ENCODE data around the gene TNS4.

The TNS4 gene

DNA sequence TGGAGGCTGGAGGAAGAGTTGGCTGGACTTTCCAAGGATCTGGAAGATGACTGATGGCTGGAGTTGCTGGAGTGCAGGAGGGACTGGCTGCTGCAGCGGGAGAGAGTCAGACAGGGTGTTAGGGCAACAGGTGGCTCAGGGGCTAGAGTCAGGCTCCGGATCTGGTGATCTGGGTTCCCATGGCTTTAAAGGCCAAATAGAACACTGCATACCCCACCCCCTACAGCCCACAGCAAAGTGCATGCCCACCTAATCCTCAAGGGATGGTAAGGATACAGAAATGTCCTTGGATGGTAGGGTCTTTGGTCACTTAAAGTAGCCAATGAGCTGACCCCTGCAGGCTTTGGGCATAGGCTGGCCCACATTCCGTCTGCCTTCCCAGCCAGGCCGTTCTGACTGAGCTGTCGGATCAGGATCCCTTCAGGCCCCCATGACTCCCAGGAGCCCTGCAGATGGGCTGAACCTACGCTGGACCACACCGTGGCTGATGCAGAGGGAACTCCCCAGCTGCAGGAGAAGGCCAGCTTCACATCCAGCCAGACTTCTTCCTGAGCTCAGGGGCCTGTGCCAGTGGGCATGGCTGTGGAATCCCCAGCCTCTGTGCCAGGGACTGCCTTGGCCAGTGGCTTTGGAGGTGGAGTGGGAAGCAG, 13.9 kb downstream of the TNS4 start:
- no peak for DNase-seq

DNA sequence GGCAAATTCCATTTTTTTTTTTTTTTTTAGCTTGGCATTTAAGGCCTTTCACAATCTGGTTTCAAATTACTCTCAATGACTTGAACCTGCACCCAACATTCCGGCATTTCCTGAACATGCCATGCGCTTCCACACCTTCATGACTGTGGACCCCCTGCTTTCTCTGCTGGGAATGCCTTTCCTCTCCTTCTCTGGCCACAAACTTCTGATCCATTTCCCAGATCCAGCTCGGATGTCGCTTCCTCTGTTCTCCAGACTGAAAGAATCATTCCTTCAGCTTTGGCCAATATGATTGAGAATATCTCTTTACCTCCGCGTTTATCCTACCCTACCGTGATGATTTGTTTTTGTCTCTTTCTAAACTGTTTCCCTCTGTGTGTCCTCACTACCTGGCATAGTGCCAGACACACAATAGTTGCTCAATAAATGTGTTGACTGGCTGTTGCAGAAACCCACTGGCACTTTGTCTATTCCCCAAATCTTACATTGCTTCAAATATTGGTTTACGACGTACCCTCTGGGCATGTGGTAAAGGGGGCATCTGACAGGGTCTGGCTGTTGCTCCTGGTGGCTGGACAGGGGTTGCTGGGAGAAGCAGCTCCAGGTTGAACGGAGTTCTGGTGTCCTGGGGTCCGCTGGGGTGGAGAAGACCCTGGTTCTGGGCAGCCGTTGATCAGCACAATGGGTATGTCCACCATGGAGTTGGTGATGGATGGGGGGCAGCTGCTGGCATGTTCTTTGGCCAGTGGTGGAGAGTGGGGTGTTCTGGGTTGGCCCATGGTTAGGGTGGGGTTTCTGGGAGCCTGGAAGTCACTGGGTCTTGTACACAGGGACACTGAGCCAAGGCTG, 14.7 kb downstream of the TNS4 start:
- no peak for DNase-seq

DNA sequence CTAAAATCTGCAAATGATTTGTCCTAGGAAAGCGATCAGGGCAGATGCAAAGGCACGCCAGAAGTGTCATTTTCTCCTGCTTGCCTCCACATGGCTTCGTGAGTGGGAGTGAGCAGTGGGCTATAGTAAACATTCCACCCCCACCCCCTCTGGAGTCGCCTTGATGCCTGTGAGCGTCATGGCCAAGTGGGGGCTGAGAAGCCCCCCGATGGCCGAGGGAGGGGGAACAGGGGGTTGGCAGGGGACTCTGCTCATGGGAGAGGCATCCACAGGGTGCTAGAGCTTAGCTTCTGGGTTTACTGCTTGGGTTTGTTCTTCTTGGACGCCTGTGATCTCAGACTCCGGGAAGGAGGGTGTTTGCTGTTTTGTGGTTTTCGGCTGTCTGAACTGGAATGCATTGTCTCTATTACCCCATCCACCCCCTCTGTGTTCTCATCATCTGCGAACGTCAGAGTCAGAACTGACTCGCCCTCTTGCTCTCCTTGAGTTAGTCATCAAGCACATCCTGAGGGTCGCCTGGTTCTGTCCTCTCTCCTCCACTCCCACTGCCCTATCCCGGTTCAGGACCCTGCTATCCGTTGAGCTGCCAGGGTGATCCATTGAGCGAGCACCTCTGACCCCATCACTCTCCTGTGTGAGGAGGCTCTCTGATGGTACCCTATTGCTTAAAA, 15.4 kb downstream of the TNS4 start:
- peak; percentile 35 for DNase-seq

DNA sequence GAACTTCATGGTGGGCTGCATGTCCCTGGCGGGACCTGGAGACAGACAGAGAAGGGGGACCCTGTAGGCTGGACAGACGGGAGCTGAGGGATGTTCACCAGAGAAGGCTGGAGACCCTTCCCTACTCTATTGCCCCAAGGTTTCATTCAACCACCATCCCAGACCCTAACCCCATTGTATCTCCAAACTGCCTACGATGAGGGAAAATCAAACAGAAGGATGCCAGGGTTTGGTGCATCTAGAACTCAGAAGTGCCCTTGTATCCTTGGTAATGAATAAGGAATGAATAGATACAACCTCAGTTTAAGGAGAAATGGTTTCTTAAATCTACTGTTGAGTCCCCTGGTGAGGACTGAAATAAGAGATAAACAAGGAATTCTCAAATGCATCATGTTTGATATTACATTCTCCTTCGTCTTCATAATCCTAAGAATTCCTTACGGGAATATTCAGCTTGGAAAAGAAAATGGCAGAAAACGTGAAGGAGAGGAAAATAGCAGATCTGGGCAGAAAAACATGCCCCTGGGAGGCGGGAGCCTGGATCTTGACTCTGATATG, 16.4 kb downstream of the TNS4 start:
- no peak for DNase-seq

DNA sequence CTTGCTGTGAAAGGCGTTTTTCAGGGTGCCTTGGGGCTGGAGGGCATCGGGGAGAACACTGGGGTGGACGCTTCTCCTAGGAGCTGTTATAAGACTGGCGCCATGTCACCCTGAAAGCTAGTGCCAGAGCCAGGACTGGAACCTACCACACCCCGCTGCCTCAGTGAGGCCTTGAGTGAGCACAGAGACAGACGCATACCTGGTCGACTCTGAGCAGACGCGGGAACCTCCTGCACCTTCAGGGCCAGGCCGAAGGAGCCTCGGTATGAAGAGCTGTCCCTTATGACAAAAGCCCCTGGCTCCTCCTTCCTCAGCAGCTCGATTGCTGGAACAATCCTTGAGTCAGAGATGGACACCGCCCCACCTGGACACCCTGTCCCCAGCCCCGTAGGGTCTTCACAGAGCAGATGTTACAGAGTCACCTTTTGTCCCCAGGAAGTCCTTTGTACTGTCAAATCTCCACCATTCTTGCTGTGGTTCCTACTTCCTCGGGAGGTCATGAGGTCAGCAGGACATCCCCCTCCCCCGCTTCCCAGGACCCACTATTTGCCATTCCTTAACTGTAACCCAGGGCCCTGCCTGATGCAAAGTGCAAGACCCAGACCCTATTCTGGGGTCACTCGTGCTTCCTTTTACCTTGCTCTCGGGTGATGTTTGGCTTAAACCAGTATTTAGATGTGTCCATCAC, 17.0 kb downstream of the TNS4 start:
- no peak for DNase-seq

DNA sequence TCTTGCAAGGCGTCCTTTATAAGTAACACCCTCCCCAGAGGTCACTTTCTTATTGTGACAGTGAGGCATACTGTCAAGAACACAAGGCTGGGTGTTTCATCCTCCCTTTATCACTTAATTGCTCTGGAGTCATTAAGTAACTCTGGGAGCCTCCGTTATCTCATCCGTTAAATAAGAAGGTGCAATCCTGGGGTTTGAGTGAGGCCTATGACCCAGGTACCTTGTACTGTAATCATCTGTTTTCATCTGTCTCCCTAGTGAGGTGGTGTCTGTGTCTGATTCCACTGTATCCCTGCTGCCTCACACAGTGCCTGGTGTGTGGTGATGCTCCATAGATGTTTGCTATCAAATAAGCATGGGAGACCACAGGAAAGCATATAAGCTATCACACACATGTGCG, 17.7 kb downstream of the TNS4 start:
- DNase-seq, result no peak

DNA sequence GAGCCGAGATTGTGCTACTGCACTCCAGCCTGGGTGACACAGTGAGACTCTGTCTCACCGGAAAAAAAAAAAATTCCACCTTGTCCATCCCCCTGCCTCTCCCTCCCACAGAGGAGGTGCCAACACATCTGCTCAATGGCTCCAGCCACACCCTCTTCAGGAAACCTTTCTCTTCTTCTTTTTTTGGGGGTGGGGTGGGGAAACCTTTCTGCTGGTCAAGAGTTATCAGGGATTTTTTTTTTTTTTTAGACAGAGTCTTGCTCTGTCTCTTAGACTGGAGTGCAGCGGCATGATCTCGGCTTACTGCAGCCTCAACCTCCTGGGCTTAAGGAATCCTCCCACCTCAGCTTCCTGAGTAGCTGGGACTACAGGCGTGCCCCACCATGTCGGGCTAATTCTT, 18.7 kb downstream of the TNS4 start:
- DNase-seq, result no peak

DNA sequence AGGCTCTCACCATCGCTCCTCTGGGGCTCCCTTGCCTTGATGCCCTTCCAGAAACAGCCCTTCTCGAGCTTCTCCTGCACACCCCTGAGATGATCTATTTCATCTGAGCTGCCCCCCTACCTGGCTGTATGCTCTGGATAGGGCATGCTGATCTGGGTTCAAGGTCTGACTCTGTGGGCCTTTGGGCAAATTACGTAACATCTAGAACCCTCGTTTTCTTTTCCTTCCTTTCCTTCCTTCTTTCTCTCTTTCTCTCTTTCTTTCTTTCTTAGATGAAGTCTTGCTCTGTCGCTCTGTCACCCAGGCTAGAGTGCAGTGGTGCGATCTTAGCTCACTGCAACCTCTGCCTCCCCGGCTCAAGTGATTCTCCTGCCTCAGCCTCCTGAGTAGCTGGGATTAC, 20.3 kb downstream of the TNS4 start:
- no peak for DNase-seq

DNA sequence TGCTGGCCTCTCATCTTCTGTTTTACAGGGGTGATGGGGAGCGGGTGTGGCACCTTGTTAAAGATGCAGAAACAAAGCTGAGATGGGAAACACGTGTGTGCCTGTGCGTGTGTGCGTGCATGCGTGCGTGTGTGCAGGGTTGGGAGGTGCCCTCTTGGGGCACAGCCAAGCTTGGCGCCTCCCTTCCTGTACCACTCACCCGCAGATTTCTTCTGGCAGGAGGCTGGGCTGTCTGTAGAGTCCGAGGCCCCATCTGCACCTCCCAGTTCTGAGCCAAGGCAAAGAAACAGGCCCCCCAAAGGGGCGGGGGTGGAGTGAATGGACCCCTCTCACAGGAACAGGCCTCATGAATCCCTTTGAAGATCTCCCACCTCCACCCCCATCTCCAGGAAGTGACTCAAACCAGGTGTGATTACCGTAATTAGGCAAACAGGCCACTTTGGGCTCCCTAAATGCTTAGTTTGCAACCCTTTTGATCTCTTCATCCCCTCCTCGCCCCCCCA, 20.9 kb downstream of the TNS4 start:
- peak; percentile 89 for DNase-seq

DNA sequence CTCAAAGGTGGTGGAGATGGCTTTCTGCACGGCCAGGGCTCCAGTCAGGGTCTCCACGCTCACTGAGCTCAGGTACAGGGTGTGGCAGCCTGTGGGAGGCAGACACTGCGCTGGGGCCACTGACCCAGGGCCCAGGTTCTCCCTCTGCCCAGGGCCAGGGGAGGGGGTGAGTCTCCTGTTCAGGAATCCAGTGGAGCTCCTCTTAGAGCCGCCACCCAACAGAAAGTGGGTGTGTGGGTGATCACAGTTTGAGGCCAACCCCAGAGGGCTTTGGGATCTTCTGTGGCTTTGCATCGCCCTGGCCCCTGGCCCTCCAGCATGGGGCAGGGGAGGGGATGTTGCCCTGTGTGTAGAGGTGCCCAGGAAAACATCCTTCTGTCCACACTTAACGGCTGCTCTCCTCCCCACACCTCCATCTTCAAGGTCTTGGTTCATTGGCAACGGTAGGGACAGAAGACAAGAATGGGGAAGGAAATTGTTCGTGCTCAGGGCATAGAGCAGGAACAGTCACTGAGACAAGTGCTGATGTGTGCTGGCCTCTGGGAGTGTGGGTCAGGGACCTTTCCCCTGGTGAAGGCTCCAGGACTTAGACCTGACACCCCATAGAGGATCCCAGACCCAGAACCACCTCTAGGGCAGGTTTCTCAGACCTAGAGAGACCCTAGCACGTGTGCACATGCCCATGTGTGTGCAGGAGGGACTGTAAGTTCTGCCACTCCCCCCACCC, 21.5 kb downstream of the TNS4 start:
- DNase-seq, result no peak

DNA sequence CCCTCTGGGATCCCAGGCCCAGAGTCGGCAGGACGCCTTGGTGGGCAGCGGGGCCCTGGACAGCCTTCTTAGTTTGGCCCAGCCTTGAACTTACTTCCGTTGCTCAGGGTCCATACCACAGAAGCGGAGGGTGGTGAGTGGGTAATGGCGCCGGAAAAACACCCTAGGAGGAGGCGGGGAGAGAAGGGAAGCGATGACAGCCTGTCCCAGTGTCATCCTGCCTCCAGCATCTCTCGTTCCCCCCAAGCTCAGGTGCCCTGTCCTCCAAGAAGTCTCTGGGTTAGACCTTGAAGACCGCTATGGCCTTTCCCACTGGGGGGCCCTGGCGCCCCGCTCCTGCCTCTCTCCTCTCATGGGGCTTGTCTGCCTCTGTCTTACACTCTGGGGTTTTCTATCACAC, 22.9 kb downstream of the TNS4 start:
- DNase-seq, result no peak

DNA sequence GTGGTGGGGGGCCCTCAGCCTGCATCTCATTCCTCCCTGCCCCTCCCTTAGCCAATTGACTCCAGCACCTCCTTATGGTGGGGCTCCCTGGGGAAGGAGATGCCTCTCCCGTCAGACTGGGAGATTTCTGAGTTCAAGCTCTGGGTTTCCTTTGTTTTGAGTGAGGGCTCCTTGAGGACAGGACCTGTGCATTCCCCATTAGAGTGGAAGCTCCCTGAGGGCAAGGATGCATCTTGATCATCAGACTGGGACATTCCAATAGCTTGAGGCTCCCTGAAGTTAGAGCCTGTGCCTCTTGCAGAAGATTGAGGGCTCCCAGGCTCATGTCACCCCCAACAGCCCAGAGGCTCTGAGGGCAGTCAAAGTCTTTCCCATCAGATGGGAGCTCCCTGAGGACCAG, 23.6 kb downstream of the TNS4 start:
- no peak for DNase-seq

DNA sequence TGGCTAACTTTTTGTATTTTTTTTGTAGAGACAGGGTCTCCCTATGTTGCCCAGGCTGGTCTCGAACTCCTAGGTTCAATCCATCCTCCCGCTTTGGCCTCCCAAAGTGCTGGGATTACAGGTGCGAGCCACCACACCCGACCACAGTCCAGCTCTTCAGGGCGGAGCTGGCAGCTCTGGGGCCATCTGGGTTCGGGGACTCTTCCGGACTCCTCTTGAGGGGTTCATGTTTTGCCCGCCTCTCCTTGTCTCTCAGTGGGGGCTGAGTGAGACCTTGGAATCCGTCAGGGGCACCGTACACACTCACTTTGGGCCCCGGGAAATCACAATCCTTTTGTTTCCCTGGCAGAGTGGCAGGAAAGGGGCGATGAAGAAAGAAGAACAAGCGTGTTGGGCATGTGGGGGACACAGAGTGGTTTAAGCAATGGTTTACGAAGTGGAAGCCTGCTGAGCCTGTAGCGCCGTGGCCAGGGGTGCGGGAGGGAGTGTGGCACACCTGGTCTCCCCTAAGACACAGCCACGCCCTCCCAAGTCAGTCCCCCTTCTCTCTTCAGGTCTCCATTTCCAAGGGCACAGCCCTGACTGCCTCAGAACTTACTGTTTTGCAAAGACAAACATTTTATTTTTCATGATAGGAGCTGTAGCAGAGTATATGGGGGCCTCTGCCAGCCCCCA, 26.1 kb downstream of the TNS4 start:
- DNase-seq, result no peak

DNA sequence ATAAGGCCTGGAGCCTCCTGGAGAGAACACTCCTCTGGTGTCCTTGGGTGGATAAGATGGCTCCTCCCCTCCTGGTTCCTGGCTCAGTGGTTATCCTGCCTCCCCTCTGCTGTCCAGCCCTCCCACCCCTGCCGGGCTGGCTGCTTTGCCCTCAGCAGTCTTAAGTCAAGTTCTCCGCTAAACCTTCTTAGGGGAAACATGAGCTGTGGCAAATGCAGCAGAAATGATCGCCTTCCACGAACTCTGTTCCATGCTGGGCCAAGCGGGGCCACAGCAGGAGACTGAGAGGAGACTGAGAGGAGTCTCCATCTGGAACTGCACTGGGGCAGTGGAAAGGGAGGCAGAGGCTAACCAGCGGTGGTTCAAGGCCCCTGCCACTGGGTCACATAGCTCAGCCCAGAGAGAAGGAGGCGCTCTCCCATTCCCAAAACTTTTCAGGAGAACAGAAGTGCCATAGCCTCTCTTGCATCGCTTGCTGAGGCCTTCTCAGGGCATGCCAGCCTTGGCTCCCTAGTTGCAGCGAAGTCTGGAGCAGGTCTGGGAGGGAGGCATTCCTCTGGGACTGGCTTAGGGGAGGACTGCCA, 26.9 kb downstream of the TNS4 start:
- DNase-seq, result no peak

DNA sequence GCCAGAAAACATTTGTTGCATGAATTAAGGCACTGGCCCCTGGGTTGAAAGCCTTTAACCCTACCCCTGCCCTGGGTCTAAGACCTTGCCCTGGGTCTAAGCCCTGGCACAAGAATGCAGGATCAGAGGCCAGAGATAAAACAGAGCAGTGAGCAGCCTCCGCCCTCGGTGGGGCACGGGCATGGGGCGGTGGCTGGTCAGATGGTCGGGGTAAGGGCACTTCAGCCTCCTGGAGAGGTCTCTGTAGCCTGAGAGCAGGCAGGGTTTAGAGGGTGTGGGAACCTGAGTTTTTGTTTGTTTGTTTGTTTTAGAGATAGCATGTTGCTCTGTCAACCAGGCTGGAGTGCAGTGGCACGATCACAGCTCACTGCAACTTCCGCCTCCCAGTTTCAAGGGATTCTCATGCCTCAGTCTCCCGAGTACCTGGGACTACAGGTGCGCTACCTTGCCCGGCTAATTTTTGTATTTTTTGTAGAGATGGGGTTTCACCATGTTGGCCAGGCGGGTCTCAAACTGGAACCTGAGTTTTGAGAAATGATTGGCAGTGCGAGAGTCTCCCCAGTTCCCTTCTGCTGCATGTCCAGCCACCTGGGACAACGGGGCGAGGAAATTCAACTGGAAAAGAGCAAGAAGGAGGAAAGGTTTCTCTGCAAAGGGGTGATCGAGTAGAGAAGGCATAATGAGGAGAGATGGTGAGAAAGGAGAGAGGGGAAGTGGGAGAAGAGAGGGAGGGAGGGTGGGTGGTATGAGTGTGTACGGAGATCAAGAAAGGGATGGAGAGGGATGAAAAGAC, 27.7 kb downstream of the TNS4 start:
- no peak for DNase-seq

DNA sequence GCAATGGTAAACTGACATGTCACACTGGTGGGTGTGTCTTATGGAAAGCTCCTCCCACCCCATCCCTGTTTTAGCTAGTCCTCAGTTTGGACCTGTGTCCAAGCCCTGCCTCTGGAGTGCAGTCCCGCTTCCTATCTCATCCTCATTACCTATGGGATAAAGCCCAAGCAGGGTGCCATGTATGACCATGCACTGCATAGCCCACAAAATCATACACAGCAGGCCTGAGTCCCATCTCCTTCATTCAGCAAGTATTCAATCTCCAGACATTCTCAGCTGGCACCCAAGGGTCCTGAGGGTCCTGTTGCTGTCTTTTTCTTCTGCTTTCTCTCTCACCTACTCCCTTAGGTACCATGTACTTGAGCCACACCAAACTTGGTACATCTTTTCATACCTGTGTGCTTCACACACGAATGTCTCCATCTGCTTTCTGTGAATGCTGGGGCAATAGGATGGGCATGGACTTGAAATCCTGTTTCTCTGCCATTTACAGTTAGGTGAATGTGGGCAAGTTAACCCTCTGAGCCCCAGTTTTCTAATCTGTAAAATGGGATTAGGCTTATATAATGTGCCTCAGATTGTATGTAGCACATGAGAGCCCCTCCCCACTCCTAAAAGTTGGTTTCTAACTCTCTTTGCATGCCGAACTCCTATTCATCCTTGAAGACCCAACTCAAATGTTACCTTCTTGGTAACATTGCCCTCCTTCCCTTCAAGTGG, 28.5 kb downstream of the TNS4 start:
- no peak for DNase-seq

DNA sequence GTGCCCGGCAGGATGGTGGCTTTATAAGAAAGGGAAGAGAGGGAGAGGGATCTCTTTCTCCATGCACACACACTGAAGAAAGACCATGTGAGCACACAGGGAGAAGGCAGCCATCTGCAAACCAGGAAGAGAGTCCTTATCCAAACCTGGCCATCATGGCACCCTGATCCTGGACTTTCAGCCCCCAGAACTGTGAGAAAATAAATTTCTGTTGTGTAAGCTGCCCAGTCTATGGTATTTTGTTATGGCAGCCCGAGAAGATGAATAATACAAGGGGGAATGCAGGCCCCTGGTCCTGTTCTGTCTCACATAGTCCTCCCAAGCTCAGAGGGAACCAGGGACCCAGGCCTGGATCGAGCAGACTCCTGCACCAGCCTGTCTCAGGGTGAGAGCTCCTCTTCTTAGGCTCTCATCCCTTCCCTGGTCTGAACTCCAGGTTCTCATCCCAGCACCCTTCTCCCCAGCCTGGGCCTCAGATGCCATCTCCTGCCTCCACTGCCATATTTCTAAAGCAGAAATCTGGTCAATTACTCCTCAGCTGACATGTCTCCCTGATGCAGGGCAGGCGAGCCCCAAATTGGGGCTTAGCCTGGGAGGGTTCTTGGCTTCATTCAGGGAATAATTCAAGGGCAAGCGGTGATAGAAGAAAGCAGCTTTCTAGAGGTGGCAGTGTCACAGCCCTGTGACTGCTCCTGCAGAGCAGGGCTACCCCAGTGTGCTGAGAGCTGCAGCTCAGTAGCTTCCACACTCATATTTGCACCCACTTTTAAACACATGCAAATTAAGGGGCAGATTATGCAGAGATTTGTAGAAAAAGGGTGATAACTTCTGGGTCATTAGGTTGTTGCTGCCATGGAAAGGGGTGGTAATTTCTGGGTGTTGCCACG, 29.3 kb downstream of the TNS4 start:
- no peak for DNase-seq

All from CD4-positive, alpha-beta T cell treated with Interleukin-17A for 1 hour (primary cell).